Hematopoietic multipotent progenitor cell treated with erythropoietin and hydrocortisone succinate and interleukin-3 and kit ligand, for 4 days (in vitro differentiated cells): ENCODE results near the gene SEMA3G.
A peak's percentile ranks its signal among the peaks of the same experiment; 100 is the strongest.

ENCODE experiments used
- DNase-seq: peaks from one replicate; pipeline ENCODE4 v3.0.0-alpha.2; 2015

The SEMA3G gene

GRCh38 chr3:52479037-52479876, 34.4 kb upstream of the SEMA3G start:
- no peak for DNase-seq

GRCh38 chr3:52477796-52478095, 32.8 kb upstream of the SEMA3G start:
- no peak for DNase-seq

- DNase-seq: no peak
Observed at GRCh38 chr3:52477076-52477795, 32.3 kb upstream of the SEMA3G start.

GRCh38 chr3:52473026-52473425, 28.1 kb upstream of the SEMA3G start:
- no peak for DNase-seq

GRCh38 chr3:52472239-52473000, 27.5 kb upstream of the SEMA3G start:
- no peak for DNase-seq

- DNase-seq: peak; percentile 85
Observed at GRCh38 chr3:52471371-52472238, 26.7 kb upstream of the SEMA3G start.

GRCh38 chr3:52470920-52471319, 26.0 kb upstream of the SEMA3G start:
- no peak for DNase-seq

GRCh38 chr3:52469001-52469400, 24.1 kb upstream of the SEMA3G start:
- DNase-seq: no peak

- peak; percentile 54 for DNase-seq
Observed at GRCh38 chr3:52468336-52468735, 23.4 kb upstream of the SEMA3G start.

- DNase-seq: peak; percentile 60
Observed at GRCh38 chr3:52463416-52463815, 18.5 kb upstream of the SEMA3G start.

GRCh38 chr3:52461874-52462273, 17.0 kb upstream of the SEMA3G start:
- no peak for DNase-seq

- DNase-seq: no peak
Observed at GRCh38 chr3:52458770-52459545, 14.1 kb upstream of the SEMA3G start.

- no peak for DNase-seq
Observed at GRCh38 chr3:52458031-52458760, 13.3 kb upstream of the SEMA3G start.

GRCh38 chr3:52456800-52457183, 11.9 kb upstream of the SEMA3G start:
- DNase-seq: no peak

- DNase-seq: peak; percentile 44
Observed at GRCh38 chr3:52456169-52456799, 11.4 kb upstream of the SEMA3G start.

GRCh38 chr3:52455283-52456168, 10.6 kb upstream of the SEMA3G start, which contains the start of gene NISCH:
Gene NISCH, plus strand, starts transcription at chr3:52455604. Its CDS starts 38 bp downstream, at chr3:52455642.
- peak; percentile 94 for DNase-seq

GRCh38 chr3:52454938-52455282, 10.0 kb upstream of the SEMA3G start:
- no peak for DNase-seq

- no peak for DNase-seq
Observed at GRCh38 chr3:52454250-52454937, 9.5 kb upstream of the SEMA3G start.
